ENCODE measurements around the gene ZFYVE28.

Gene ZFYVE28

DNA sequence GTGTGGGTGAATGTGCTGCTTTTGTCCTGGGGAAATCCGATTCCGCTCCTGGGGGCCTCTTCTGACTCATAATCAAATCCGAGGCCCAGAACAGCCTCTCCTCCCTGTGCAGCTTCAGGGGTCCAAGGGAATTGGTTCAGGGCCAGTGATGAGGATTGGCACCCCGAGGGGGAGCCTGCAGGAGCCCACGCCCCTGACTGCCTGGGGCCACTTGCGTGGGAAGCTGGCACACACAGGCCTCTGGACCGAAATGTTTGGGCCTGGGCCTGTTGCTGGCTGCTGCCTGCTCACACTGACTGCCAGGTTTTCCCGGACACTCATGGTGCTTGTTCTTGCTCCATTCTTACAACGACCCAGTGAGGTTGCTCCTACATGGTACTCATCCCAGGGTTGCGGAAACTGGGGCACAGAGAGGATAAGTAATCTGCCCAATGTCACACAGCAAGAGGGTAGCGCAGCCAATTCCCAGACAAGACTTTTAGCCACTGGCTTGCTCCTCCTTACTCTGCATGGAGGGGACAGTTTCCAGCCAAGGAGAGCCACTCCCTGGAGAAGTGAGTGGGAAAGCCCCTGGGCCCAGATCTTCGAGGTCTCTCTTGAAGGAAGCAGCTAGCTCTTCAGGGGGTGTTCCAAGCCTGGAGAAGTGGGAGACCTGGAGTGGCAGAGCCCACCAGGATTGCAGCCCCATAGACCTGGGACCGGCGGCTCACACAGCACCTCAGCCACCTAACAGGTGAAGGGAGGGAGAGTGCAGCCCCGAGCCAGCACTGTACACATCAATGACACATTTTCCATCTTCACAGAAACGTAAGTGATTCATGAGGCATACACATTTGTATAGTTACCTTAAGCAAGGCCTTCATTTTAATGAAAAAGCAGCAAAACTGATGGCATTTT is 20.6 kb upstream of the ZFYVE28 start:
- TF ChIP-seq, protein P1, sequence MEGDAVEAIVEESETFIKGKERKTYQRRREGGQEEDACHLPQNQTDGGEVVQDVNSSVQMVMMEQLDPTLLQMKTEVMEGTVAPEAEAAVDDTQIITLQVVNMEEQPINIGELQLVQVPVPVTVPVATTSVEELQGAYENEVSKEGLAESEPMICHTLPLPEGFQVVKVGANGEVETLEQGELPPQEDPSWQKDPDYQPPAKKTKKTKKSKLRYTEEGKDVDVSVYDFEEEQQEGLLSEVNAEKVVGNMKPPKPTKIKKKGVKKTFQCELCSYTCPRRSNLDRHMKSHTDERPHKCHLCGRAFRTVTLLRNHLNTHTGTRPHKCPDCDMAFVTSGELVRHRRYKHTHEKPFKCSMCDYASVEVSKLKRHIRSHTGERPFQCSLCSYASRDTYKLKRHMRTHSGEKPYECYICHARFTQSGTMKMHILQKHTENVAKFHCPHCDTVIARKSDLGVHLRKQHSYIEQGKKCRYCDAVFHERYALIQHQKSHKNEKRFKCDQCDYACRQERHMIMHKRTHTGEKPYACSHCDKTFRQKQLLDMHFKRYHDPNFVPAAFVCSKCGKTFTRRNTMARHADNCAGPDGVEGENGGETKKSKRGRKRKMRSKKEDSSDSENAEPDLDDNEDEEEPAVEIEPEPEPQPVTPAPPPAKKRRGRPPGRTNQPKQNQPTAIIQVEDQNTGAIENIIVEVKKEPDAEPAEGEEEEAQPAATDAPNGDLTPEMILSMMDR (IDR thresholded peaks at IDR 0.05; ENCODE audit: low read depth, low read length, missing control alignments): no peak
- DNase-seq (ENCODE audit: low read depth): no peak

DNA sequence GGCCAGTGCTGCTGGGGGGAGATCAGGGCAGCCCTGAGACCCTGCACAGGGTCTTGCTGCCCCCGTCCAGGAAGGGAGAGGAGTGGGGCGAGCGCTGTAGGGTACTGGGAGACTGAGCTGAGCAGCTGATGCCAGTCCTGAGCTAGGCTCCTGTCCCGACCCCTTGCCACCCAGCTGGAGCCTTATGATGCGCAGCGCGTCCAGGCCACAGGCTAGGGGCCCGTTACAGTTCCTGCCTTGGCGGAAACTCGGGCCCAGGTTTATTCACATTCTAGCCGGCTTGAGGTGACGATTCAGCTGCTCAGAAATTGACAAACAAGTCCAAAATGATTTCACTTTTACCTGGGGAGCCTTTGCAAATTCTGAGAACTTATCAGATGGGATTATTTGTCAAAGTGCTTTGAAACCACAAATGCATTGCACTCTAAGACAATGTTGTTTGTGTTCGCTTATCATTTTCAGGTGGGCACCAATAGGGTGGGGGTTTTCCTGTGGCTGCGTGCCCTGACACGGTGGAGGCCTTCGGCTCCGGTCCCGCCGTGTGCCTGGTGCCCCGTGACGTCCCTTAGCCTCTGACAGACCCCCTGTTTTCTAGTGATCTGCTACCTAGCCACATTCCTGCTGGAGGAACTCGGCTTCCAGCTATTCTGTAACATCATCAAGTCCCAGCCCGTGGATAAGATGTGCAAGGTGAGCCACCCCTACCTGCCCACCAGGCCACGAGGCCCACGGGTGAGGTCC is 19.2 kb upstream of the ZFYVE28 start:
- no peak for DNase-seq (ENCODE audit: low read depth)
- H3K4me3 ChIP-seq (ENCODE audit: low read depth, low read length): no peak overlapping the region
- TF ChIP-seq, protein P1 (IDR thresholded peaks at IDR 0.05; ENCODE audit: low read depth, low read length, missing control alignments): no peak

More for the DNA sequence above, 20.6 kb upstream of the ZFYVE28 start:
- H3K4me3 ChIP-seq (ENCODE audit: low read depth, low read length): no peak overlapping the region

DNA sequence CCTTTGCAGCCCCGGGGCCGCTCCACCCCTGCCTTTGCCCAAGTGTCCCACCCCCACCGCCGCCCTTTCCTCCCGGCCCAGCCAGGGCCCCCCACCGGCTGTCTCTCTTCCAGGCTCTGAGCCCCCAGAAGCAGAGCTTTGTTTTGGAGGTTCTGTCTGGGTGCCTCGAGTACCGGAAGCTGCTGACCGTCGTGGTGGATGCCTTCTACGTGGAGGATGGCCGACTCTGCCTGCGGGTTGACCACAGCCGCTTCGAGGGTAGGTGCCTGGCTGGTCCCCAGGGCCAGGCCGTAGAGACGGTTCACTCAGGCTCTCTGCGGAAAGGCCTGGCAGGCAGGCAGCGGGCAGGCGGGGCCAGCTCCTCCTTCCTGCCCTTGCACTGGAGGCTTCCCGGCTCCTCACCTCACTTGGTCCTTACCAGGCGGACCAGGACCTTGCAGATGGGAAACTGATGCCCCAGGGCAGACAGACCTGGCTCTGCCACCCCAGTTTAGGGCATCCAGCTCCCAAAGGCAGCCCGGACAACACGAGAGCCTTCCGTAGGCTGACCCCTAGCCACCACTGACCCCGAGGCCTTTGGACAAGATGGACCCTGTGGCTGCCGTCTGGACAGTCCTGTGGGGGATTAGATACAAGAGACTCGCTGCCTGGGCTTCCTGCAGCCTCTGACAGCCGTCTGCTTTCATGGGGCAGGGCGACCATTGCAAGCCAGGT is 18.5 kb upstream of the ZFYVE28 start:
- TF ChIP-seq, protein P1 (IDR thresholded peaks at IDR 0.05; ENCODE audit: low read depth, low read length, missing control alignments): no peak

DNA sequence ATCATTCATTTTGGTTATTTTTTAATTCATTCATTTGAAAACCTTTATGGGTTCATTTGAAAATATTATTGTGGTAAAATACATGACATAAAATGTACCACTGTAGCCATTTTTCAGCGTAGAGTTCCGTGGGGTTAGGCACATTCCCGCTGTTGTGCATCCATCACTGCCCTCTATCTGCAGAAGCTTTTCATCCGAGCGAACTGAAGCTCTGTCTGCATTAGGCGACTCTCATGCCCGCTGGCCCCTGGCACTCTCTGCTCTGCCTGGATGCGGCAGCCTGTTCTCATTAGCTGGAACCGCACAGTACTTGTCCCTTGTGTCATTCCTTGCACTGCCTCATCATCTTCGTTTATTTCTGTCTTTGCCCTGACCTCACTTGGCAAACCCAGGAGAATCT is 17.9 kb upstream of the ZFYVE28 start:
- H3K4me3 ChIP-seq (ENCODE audit: low read depth, low read length): no peak overlapping the region
- no peak for DNase-seq (ENCODE audit: low read depth)
- TF ChIP-seq, protein P1 (IDR thresholded peaks at IDR 0.05; ENCODE audit: low read depth, low read length, missing control alignments): no peak

More for the DNA sequence above, 18.5 kb upstream of the ZFYVE28 start:
- H3K4me3 ChIP-seq (ENCODE audit: low read depth, low read length): no peak overlapping the region
- DNase-seq (ENCODE audit: low read depth): no peak

DNA sequence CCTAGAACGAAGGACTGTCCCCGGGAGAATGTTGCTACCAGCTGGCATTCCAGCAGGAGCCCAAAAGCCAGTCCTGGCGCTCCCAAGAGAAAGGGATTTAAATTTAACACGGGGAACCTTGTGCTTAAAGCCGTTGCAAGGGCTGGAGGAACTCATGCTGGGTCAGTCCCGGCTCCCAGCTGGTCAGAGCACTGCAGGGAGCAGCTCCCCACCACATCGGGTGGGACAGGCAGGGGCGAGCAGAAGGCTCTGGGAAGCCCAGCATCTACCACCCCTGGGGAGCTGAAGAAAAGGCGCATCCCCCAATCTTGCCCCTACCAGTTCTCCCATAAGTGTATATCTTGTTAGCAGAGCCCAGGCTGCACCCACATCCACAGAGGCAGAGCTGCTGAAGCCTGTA is 16.0 kb upstream of the ZFYVE28 start:
- DNase-seq (ENCODE audit: low read depth): no peak
- no peak overlapping the region for H3K4me3 ChIP-seq (ENCODE audit: low read depth, low read length)
- TF ChIP-seq, protein P1 (IDR thresholded peaks at IDR 0.05; ENCODE audit: low read depth, low read length, missing control alignments): no peak

DNA sequence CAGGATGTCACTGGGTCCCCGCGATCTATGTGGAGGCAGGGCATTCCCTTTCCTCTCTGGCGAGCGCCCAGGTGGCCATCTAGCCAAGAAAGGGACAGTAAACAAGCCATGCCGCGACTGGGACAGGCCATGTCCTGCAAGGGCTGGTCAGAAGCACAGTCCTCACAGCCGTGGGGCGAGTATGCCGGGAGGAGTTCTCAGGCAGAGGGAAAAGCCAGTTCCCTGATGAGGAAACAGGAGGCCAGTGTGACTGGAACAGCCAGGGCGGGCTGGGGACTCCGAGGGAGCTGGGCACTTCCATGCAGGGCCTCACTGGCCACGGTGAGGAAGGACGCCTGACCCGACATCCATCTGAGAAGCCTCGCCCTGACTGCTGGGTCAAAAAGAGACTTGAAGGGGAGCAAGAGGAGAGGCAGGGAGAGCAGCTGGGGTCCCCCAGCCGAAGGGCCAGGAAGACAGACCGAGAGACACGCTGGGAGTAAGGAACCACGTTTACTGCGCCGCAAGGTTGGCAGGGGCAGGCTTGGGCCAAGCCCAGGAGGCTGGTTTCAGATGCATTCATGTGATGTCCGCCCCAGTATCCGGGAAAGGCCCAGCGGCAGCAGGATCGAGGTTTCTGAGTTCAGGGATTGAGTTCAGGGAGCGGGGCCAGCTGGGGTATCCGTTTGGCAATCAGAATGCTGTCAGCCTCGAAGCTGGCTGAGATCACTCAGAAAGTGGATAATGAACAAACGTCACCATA is 15.3 kb upstream of the ZFYVE28 start:
- no peak for DNase-seq (ENCODE audit: low read depth)
- H3K4me3 ChIP-seq (ENCODE audit: low read depth, low read length): no peak overlapping the region
- TF ChIP-seq, protein P1 (IDR thresholded peaks at IDR 0.05; ENCODE audit: low read depth, low read length, missing control alignments): no peak
